ENCODE results near the gene MED12L. TPM values are rescaled to one million over a fixed set of nuclear protein-coding genes. Genes with fewer than 3 reads are reported as not detected.
"Not testable (repeated sequence)": the region's sequence is repeated elsewhere in the genome, so short reads cannot be mapped to it uniquely, and the experiment has no call there.

MED12L gene
- total and polyA plus RNA-seq, 9 donors, result 2.6 to 11.7 (median 6.8) TPM

GRCh38 chr3:151169948-151170679 lies 84.7 kb downstream of the MED12L start:
- WGBS (ENCODE audit: insufficient coverage), result 80% methylated on average over 1 of the region's 9 CpGs
- H3K27me3 ChIP-seq (ENCODE audit: control insufficient read depth, insufficient read depth, low read length); H3K4me1 ChIP-seq (ENCODE audit: control insufficient read depth, insufficient read depth, low read length); H3K36me3 ChIP-seq (ENCODE audit: control insufficient read depth, insufficient read depth, low read length); H3K9me3 ChIP-seq (replicated peaks; ENCODE audit: control insufficient read depth, low read depth, low read length); H3K27ac ChIP-seq (ENCODE audit: low read length); H3K4me3 ChIP-seq (ENCODE audit: low read length): not testable (repeated sequence)
- peak; percentile 68 for DNase-seq

- WGBS (ENCODE audit: insufficient coverage), result 17% methylated on average over 1 of the region's 5 CpGs
- H3K4me3 ChIP-seq (ENCODE audit: low read length), result no peak overlapping the region
- H3K27ac ChIP-seq (ENCODE audit: low read length), result no peak overlapping the region
- H3K36me3 ChIP-seq (ENCODE audit: control insufficient read depth, insufficient read depth, low read length), result no peaks in the 10 kb centered on the region
- H3K9me3 ChIP-seq (replicated peaks; ENCODE audit: control insufficient read depth, low read depth, low read length), result no peaks in the 10 kb centered on the region
- no peaks in the 10 kb centered on the region for H3K27me3 ChIP-seq (ENCODE audit: control insufficient read depth, insufficient read depth, low read length)
- H3K4me1 ChIP-seq (ENCODE audit: control insufficient read depth, insufficient read depth, low read length), result peaks cover 9% of the 10 kb centered on the region
- DNase-seq, result peak; percentile 60
Measured at GRCh38 chr3:151171145-151171757, 85.8 kb downstream of the MED12L start.

DNA sequence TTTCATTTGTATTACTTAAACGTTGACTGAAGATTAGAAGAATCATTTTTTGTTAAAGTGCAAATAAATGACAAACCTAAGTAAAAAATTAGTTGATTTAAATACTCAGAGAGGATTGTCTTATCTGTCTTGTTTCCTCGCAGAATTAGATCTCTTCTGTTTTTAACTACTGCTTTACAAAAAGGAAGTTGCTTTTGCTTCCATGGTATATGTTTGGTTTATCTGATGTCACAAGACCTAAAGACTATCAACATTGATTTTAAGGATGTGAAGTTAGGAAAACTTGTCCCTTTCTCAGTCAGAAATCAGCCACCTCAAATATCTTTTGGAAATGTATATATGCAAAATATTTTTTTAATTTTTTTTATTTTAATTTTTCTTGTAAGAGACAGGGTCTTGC lies 88.9 kb downstream of the MED12L start:
- Histone ChIP-seq H3K27me3 (ENCODE audit: control insufficient read depth, insufficient read depth, low read length) (no peaks in the 10 kb centered on the region), H3K9me3 (replicated peaks; ENCODE audit: control insufficient read depth, low read depth, low read length) (no peaks in the 10 kb centered on the region), H3K36me3 (ENCODE audit: control insufficient read depth, insufficient read depth, low read length) (no peaks in the 10 kb centered on the region), H3K27ac (ENCODE audit: low read length) (no peak overlapping the region), H3K4me3 (ENCODE audit: low read length) (no peak overlapping the region), H3K4me1 (ENCODE audit: control insufficient read depth, insufficient read depth, low read length) (peaks cover 9% of the 10 kb centered on the region)
- WGBS (ENCODE audit: insufficient coverage), result no CpG with 5 or more reads among the region's 2 CpGs
- peak; percentile 20 for DNase-seq

GRCh38 chr3:151175952-151176351 lies 90.5 kb downstream of the MED12L start:
- Histone ChIP-seq H3K9me3 (replicated peaks; ENCODE audit: control insufficient read depth, low read depth, low read length) (no peaks in the 10 kb centered on the region), H3K4me1 (ENCODE audit: control insufficient read depth, insufficient read depth, low read length) (no peaks in the 10 kb centered on the region), H3K27ac (ENCODE audit: low read length) (no peak overlapping the region), H3K36me3 (ENCODE audit: control insufficient read depth, insufficient read depth, low read length) (no peaks in the 10 kb centered on the region), H3K4me3 (ENCODE audit: low read length) (no peak overlapping the region), H3K27me3 (ENCODE audit: control insufficient read depth, insufficient read depth, low read length) (no peaks in the 10 kb centered on the region)
- no CpG with 5 or more reads among the region's 2 CpGs for WGBS (ENCODE audit: insufficient coverage)
- DNase-seq, result no peak

DNA sequence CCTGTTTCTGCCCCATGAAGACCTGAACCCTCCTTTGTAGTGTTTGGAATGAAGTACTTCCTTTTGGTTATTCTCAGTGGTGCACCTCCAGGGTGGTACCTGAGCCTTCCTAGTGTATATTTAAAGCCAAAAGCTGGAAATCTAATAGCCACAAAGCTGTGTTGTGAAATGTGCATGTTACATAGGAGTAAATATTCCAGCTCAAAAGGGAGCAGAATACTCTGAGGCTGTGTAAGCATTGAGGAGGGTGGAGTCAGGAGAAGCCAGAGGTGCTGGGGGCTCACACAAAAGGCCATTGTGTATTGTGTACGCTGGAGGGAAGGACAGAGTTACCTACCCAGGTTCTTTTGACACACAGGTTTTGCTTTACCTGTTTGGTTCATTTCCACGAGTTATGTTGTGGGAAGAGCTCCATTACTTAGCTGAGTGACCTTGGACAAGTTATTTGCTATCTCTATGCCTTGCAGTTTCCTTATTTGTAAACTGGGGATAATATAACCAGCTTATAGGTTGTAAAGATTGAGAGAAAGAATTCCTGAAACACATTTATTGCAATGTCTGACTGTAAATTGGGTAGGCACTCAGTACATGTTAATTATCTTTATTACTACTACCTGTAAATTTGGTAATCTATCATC lies 92.9 kb downstream of the MED12L start:
- no peak for DNase-seq
- no peaks in the 10 kb centered on the region for H3K36me3 ChIP-seq (ENCODE audit: control insufficient read depth, insufficient read depth, low read length)
- H3K4me1 ChIP-seq (ENCODE audit: control insufficient read depth, insufficient read depth, low read length), result no peaks in the 10 kb centered on the region
- no peaks in the 10 kb centered on the region for H3K27me3 ChIP-seq (ENCODE audit: control insufficient read depth, insufficient read depth, low read length)
- no peak overlapping the region for H3K4me3 ChIP-seq (ENCODE audit: low read length)
- 82% methylated on average over 1 of the region's 2 CpGs for WGBS (ENCODE audit: insufficient coverage)
- H3K27ac ChIP-seq (ENCODE audit: low read length), result no peak overlapping the region
- no peaks in the 10 kb centered on the region for H3K9me3 ChIP-seq (replicated peaks; ENCODE audit: control insufficient read depth, low read depth, low read length)

DNA sequence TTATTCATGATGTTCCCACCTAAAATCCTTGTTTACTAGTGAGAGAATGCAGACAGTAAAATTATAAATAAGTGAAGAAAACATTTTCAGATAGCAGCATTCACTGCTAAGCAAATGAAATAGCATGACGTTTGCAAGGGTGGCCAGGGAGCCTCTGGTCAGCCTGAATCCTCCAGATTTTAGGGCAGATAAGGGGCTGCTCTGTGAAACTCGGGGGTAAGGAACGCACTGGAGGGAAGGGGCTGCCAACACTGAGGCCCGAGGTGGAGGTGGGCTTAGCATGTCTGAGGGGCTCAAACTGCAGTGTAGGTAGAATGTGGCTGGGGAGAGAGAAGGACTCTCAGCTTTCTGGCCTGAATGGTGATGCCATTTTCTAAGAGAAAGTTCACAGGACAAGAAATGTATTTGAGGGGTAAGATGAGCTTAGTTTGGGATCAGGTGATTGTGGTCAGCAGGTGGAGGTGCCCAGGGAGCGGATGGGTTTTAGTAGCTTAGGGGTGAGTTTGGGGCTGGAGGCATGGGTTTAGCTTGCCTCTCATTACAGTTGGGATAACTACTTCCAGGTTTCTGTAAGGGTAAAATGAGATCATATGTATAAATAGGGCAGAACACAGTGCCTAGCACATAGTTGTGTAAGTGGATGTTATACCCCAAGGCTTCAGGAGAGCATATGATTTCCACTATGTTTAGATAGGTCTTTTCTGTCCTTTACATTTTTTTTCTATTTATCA lies 97.0 kb downstream of the MED12L start:
- 57% methylated on average over 5 of the region's 5 CpGs for WGBS (ENCODE audit: insufficient coverage)
- Histone ChIP-seq H3K4me3 (ENCODE audit: low read length) (no peak overlapping the region), H3K4me1 (ENCODE audit: control insufficient read depth, insufficient read depth, low read length) (no peaks in the 10 kb centered on the region), H3K9me3 (replicated peaks; ENCODE audit: control insufficient read depth, low read depth, low read length) (no peaks in the 10 kb centered on the region), H3K27ac (ENCODE audit: low read length) (no peak overlapping the region), H3K36me3 (ENCODE audit: control insufficient read depth, insufficient read depth, low read length) (no peaks in the 10 kb centered on the region), H3K27me3 (ENCODE audit: control insufficient read depth, insufficient read depth, low read length) (no peaks in the 10 kb centered on the region)
- DNase-seq, result no peak

DNA sequence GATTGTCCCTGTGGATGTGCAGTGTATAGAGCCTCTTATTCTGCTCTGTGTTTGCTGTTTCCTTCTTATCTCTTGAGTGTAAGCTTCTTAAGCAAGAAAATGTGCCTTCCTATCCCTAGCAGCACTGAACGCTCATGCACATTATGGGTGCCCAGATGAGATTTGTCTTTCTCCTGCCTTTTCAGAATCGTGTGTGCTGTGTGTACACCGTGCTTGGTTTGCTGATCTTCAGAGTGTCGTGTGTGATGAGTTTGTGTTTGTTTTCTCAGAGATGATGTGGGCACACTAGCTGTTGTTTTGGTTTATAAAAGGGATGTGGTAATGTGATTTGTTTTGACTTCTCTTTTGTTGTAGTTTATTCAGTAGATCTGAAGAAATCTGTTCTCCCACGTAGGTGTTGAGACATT lies 97.8 kb downstream of the MED12L start:
- no peaks in the 10 kb centered on the region for H3K4me1 ChIP-seq (ENCODE audit: control insufficient read depth, insufficient read depth, low read length)

GRCh38 chr3:151191095-151191494 lies 105.6 kb downstream of the MED12L start:
- no peak overlapping the region for H3K27ac ChIP-seq (ENCODE audit: low read length)
- no peaks in the 10 kb centered on the region for H3K4me1 ChIP-seq (ENCODE audit: control insufficient read depth, insufficient read depth, low read length)
- no CpG with 5 or more reads among the region's 1 CpG for WGBS (ENCODE audit: insufficient coverage)
- DNase-seq, result no peak
- no peak overlapping the region for H3K4me3 ChIP-seq (ENCODE audit: low read length)
- H3K36me3 ChIP-seq (ENCODE audit: control insufficient read depth, insufficient read depth, low read length), result peaks cover 2% of the 10 kb centered on the region
- no peaks in the 10 kb centered on the region for H3K9me3 ChIP-seq (replicated peaks; ENCODE audit: control insufficient read depth, low read depth, low read length)
- no peaks in the 10 kb centered on the region for H3K27me3 ChIP-seq (ENCODE audit: control insufficient read depth, insufficient read depth, low read length)

More for the DNA sequence above, 97.8 kb downstream of the MED12L start:
- Histone ChIP-seq H3K27me3 (ENCODE audit: control insufficient read depth, insufficient read depth, low read length) (no peaks in the 10 kb centered on the region), H3K36me3 (ENCODE audit: control insufficient read depth, insufficient read depth, low read length) (no peaks in the 10 kb centered on the region), H3K9me3 (replicated peaks; ENCODE audit: control insufficient read depth, low read depth, low read length) (no peaks in the 10 kb centered on the region), H3K27ac (ENCODE audit: low read length) (no peak overlapping the region), H3K4me3 (ENCODE audit: low read length) (no peak overlapping the region)
- DNase-seq, result no peak
- WGBS (ENCODE audit: insufficient coverage), result 83% methylated on average over 4 of the region's 5 CpGs

DNA sequence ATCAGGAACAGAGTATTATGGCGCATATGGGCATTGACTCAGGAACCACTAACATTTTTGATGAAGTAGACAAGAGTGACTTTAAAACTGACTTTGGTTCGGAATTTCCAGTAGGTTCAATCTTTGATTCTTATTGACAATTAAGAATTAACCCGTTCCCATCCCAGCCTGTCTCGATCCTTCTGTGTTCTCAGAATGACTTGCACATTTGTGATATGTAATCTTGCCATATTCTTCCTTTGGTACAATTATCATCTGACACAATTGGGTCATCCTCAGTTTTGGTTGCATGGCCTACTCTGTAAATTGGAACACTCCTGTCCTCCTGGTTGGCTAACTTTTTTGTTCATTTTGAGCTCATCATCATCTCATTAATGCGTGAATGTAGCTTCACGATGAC lies 107.1 kb downstream of the MED12L start:
- H3K27me3 ChIP-seq (ENCODE audit: control insufficient read depth, insufficient read depth, low read length), result no peaks in the 10 kb centered on the region
- no peaks in the 10 kb centered on the region for H3K9me3 ChIP-seq (replicated peaks; ENCODE audit: control insufficient read depth, low read depth, low read length)
- WGBS (ENCODE audit: insufficient coverage), result 100% methylated on average over 1 of the region's 6 CpGs
- no peak for DNase-seq
- no peak overlapping the region for H3K4me3 ChIP-seq (ENCODE audit: low read length)
- no peak overlapping the region for H3K27ac ChIP-seq (ENCODE audit: low read length)
- H3K36me3 ChIP-seq (ENCODE audit: control insufficient read depth, insufficient read depth, low read length), result peaks cover 2% of the 10 kb centered on the region
- H3K4me1 ChIP-seq (ENCODE audit: control insufficient read depth, insufficient read depth, low read length), result no peaks in the 10 kb centered on the region

GRCh38 chr3:151195826-151196225 lies 110.4 kb downstream of the MED12L start:
- H3K4me3 ChIP-seq (ENCODE audit: low read length), result no peak overlapping the region
- WGBS (ENCODE audit: insufficient coverage), result no CpG with 5 or more reads among the region's 1 CpG

More at GRCh38 chr3:151195826-151196225, 110.4 kb downstream of the MED12L start:
- H3K36me3 ChIP-seq (ENCODE audit: control insufficient read depth, insufficient read depth, low read length), result no peaks in the 10 kb centered on the region
- H3K27ac ChIP-seq (ENCODE audit: low read length), result no peak overlapping the region
- no peak for DNase-seq
- no peaks in the 10 kb centered on the region for H3K27me3 ChIP-seq (ENCODE audit: control insufficient read depth, insufficient read depth, low read length)
- no peaks in the 10 kb centered on the region for H3K9me3 ChIP-seq (replicated peaks; ENCODE audit: control insufficient read depth, low read depth, low read length)
- H3K4me1 ChIP-seq (ENCODE audit: control insufficient read depth, insufficient read depth, low read length), result no peaks in the 10 kb centered on the region

Measured in muscle of leg (tissue), 11 donors.